H1 (cell line): ENCODE results near the gene DLK2. TPM values are rescaled to one million over a fixed set of nuclear protein-coding genes. Genes with fewer than 3 reads are reported as not detected.

ENCODE experiments used
- SP4 ChIP-seq: IDR thresholded peaks from 2 replicates; pipeline ENCODE4 v1.6.1; 2012; ENCODE audit warnings: low read length, inconsistent platforms
- polyA plus RNA-seq, 7 experiments: library from polyadenylated mRNA; depleted of rRNA in 3 of 7; stranded (reverse) in 5 of 7; unstranded in 2 of 7; fragments of >200 nt in 5 of 7; fragments of 200-250 nt in 2 of 7; gene quantifications; 1 replicate in 5 of 7; 2 replicates in 1 of 7; 4 replicates in 1 of 7; pipeline versions ENCODE4 v1.2.1 to v1.2.3, GENCODE V29; 2011 to 2013; ENCODE audit warnings: missing spikeins in 2 of 7, mixed read lengths in 2 of 7
- total RNA-seq: library from RNA; stranded (reverse); fragmentation: NEBNext Ultra II Directional; extraction: Animal tissue kit (Norgen Biotek cat#: 25700); gene quantifications from 2 replicates; pipeline ENCODE4 v1.2.1, GENCODE V29; 2021

The DLK2 gene
- total and polyA plus RNA-seq, 2 of the 8 experiments (the other 6 are each of a cell fraction or from before 2014, with no cell fraction given): 0.37 to 0.80 TPM

DNA sequence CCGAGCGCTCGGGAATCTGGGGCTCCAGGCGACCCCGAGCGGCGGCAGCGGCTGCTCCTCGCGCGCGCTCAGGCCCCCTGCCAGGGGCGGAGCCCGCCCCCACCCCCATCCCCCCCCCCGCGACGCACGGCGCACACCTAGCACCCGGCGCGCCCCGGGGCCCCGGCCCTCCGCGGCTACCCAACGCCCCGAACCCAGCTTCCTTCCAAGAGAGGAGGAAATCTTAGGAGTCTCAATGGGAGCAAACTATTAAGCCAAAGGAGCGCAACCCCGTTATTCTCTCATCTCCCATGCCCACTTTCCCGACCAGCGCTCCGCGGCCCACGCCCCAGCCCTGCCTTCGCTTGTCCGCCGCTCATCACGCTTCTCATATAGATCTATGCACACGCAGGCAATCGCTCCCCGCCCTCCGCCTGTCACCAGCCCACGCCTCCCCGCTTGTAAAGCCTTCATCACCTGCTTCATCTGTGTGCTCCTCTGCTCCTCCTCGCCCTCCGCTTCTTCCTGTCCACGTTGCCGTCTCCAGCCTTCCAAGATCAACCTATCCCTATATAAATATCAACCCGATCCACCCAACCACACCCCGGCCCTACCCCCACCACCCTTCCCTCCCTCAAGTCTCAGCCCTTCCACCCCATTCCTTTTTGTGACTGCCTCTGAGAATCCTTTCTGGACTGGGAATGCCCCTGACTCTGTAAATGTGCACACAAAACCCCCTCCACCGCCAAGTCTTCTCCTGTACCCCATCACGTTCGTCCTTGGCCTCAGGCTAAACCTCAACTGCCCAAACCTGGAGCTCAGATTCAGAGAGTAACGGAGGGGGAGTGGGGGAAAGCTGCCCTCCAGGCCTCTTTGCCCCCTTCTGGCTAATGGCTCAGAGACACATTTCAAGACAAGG lies at the start of gene DLK2 (continued):
- no peak for TF ChIP-seq SP4
